NOMO-1 (cell line): Measurements from ENCODE around the gene ADO.

Experiments used
- DNase-seq, 2 experiments: peaks; one replicate each; lab custom pipeline; 2025; ENCODE audit not compliant: unreplicated experiment in 2 of 2; lab: John Stamatoyannopoulos, UW

The ADO gene

GRCh38 chr10:62790571-62790970 lies 13.9 kb upstream of the ADO start:
- DNase-seq, result no peak

GRCh38 chr10:62792261-62792660 lies 12.3 kb upstream of the ADO start:
- no peak for DNase-seq

GRCh38 chr10:62794306-62794705 lies 10.2 kb upstream of the ADO start:
- no peak for DNase-seq

- no peak for DNase-seq
These were observed 9.4 kb upstream of the ADO start for GRCh38 chr10:62795100-62795499.

- DNase-seq, result no peak
These were observed 8.8 kb upstream of the ADO start for GRCh38 chr10:62795762-62796161.

GRCh38 chr10:62796896-62797295 lies 7.6 kb upstream of the ADO start:
- no peak for DNase-seq

- no peak for DNase-seq
These were observed 2.6 kb upstream of the ADO start for GRCh38 chr10:62801871-62802270.

- DNase-seq, result peak; percentile 6 to 25
These were observed 680 bp upstream of the ADO start for GRCh38 chr10:62803724-62804355.

- DNase-seq, result no peak
These were observed 945 bp downstream of the ADO start for GRCh38 chr10:62805231-62806099.

GRCh38 chr10:62806251-62806650 lies 1.7 kb downstream of the ADO start:
- DNase-seq, result no peak

GRCh38 chr10:62810156-62810902 lies 5.8 kb downstream of the ADO start:
- no peak for DNase-seq

- no peak for DNase-seq
These were observed 6.8 kb downstream of the ADO start for GRCh38 chr10:62811159-62811875.

GRCh38 chr10:62812672-62813439 lies 8.3 kb downstream of the ADO start:
- no peak for DNase-seq

- no peak for DNase-seq
These were observed 8.9 kb downstream of the ADO start for GRCh38 chr10:62813453-62813852.

- DNase-seq, result no peak
These were observed 9.5 kb downstream of the ADO start for GRCh38 chr10:62813981-62814380.

- no peak for DNase-seq
These were observed 10.3 kb downstream of the ADO start for GRCh38 chr10:62814756-62815380.

GRCh38 chr10:62815381-62816075 lies 11.0 kb downstream of the ADO start:
- DNase-seq, result no peak

GRCh38 chr10:62816076-62816330 lies 11.5 kb downstream of the ADO start:
- DNase-seq, result no peak

- DNase-seq, result peak; percentile 93 to 96
These were observed 12.0 kb downstream of the ADO start, which contains the start of gene EGR2 for GRCh38 chr10:62816331-62817120. TSS of gene EGR2 (minus strand) at chr10:62816366. CDS start at chr10:62816029, 337 bp downstream.
